ENCODE measurements around the gene CNNM2.
A peak's percentile ranks its signal among the peaks of the same experiment; 100 is the strongest.
"Not testable (repeated sequence)": the region's sequence is repeated elsewhere in the genome, so short reads cannot be mapped to it uniquely, and the experiment has no call there.

CNNM2 gene

DNA sequence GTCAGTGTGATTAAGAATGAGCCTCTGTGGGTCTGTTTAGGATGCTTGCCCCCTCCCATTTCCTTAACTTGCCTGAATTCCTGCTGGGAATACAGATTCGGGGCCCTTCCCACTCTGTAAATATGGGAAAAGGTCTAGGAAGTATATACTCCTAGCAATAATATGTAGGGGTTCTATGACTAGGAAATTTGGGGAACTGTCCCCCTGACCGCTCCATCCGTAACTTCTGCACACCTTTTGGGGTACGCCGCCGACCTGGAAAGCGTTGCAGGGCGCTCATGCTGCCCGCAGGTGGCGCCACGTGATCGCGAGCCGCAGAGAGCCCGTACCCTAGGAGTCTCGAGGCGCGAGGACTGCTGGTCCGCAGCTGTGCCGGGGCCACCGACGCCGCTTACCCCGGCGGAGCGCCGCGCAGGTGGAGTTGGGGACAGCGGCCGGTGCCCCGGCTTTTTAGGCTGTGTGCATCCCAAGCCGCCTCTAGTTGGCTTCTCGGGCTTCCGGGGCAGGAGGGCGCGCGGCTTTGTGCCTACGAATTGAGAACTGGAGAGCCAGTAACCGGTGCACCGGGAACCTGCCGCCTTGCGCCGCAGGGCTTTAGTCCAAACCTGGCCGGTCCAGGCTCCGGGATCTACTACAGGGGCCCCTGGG, 656 bp upstream of the CNNM2 start:
- H3K36me3 Mint-ChIP-seq = no peaks in the 10 kb centered on the region
- peak; percentile 75 for ATAC-seq
- H3K27me3 Mint-ChIP-seq = peaks cover 28% of the 10 kb centered on the region
- no peaks in the 10 kb centered on the region for H3K9me3 Mint-ChIP-seq
- H3K4me3 Mint-ChIP-seq = peak overlapping the region; percentile 93
- peak overlapping the region; percentile 93 for H3K27ac Mint-ChIP-seq
- H3K4me1 Mint-ChIP-seq = peaks cover 48% of the 10 kb centered on the region

DNA sequence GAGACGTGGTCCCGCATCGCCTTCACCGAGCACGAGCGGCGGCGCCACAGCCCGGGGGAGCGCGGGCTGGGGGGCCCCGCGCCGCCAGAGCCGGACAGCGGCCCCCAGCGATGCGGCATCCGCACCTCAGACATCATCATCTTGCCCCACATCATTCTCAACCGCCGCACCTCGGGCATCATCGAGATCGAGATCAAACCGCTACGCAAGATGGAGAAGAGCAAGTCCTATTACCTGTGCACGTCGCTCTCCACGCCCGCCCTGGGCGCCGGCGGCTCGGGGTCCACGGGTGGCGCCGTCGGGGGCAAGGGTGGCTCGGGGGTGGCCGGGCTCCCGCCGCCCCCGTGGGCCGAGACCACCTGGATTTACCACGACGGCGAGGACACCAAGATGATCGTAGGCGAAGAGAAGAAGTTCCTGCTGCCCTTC, 737 bp downstream of the CNNM2 start:
- Mint-ChIP-seq H3K27me3 (peaks cover 23% of the 10 kb centered on the region), H3K4me1 (peaks cover 62% of the 10 kb centered on the region), H3K4me3 (peak overlapping the region; percentile 93), H3K27ac (peak overlapping the region; percentile 93), H3K9me3 (no peaks in the 10 kb centered on the region), H3K36me3 (no peaks in the 10 kb centered on the region)
- no peak for ATAC-seq

DNA sequence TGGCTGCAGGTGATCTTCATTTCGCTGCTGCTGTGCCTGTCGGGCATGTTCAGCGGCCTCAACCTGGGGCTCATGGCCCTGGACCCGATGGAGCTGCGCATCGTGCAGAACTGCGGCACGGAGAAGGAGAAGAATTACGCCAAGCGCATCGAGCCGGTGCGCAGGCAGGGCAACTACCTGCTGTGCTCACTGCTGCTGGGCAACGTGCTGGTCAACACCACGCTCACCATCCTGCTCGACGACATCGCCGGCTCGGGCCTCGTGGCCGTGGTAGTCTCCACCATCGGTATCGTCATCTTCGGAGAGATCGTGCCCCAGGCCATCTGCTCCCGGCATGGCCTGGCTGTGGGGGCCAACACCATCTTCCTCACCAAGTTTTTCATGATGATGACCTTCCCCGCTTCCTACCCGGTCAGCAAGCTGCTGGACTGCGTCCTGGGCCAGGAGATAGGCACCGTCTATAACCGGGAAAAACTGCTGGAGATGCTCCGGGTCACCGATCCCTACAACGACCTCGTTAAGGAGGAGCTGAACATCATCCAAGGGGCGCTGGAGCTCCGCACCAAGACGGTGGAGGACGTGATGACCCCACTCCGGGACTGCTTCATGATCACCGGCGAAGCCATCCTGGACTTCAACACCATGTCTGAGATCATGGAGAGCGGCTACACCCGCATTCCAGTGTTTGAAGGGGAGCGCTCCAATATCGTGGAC, 1.3 kb downstream of the CNNM2 start:
- peak overlapping the region; percentile 93 for H3K27ac Mint-ChIP-seq
- H3K9me3 Mint-ChIP-seq = no peaks in the 10 kb centered on the region
- no peak for ATAC-seq
- no peaks in the 10 kb centered on the region for H3K36me3 Mint-ChIP-seq
- H3K4me1 Mint-ChIP-seq = peaks cover 62% of the 10 kb centered on the region
- peak overlapping the region; percentile 93 for H3K4me3 Mint-ChIP-seq
- H3K27me3 Mint-ChIP-seq = peaks cover 17% of the 10 kb centered on the region

DNA sequence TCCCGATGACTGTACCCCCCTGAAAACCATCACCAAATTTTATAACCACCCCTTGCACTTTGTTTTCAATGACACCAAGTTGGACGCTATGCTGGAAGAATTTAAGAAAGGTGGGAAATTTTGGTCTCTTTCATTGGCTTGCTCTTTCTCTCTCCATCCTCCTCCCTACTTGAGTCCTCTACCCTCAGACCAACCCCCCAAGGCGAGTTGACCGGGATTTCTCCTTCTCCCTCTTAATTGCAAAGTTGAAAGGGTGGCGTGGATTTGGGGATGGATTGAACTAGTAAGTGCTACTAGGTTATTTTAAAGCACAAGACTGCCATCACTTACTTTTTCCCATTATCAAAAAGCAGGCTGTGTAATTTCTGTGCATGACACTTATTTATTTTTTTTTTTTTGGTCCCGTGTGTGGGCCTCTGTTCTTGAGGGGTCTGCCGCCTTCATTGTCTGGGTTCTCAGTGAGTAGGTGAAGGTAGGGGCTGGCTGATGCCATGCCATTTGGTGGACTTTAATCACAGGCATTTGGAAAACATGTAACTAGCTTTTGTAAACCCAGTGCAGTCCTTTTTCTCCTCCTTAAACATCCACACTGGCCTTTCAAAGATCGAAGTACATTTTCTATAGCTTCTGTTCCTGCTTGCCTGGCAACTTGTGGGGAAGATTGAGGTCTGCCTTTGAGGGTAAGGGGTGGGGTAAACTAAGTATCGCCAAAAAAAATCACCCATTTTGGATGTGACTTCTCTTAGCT, 2.1 kb downstream of the CNNM2 start:
- Mint-ChIP-seq H3K4me3 (peak overlapping the region; percentile 93), H3K27ac (peak overlapping the region; percentile 93), H3K4me1 (peaks cover 62% of the 10 kb centered on the region), H3K9me3 (no peaks in the 10 kb centered on the region), H3K27me3 (peaks cover 10% of the 10 kb centered on the region), H3K36me3 (no peaks in the 10 kb centered on the region)
- no peak for ATAC-seq

DNA sequence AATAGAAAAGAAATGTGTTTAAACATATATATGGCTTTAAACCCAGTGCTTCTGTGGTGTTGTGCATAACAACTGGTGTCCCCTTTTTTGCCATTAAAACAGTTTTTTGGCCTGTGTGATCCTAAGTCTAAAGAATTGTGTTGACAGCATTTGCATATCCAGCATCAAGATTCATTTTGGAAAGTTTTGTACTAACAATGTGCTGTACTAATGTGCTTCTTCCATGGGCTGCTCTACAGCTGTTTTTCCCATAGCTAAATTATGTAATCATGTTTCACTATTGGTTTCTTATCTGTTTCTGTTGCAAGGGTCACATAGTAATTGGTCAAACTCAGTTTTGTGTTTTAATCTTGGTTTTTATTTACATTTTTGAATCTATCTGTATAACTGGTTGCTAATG, 5.5 kb downstream of the CNNM2 start:
- H3K9me3 Mint-ChIP-seq = no peaks in the 10 kb centered on the region
- ATAC-seq = no peak
- H3K27ac Mint-ChIP-seq = no peak overlapping the region
- H3K4me3 Mint-ChIP-seq = no peak overlapping the region
- no peaks in the 10 kb centered on the region for H3K27me3 Mint-ChIP-seq
- H3K4me1 Mint-ChIP-seq = peaks cover 58% of the 10 kb centered on the region
- H3K36me3 Mint-ChIP-seq = peaks cover 7% of the 10 kb centered on the region

DNA sequence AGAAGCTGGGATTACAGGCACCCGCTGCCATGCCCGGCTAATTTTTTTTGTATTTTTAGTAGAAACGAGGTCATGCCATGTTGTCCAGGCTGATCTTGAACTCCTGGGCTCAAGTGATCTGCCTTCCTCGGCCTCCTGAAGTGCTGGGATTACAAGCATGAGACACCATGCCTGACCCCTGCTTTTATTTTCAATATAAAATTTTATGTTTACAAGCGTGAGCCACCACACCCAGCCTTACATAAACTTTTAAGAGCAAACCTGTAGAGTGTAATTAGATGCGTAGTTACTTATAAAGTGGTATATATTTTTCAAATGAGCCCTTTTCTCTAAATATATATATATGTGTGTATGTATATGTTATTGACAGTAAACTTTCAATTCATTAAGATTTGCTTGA, 8.7 kb downstream of the CNNM2 start:
- no peak for ATAC-seq
- Mint-ChIP-seq H3K27ac (no peak overlapping the region), H3K4me1 (peaks cover 28% of the 10 kb centered on the region), H3K9me3 (no peaks in the 10 kb centered on the region), H3K36me3 (peaks cover 10% of the 10 kb centered on the region), H3K4me3 (no peak overlapping the region), H3K27me3 (no peaks in the 10 kb centered on the region)

DNA sequence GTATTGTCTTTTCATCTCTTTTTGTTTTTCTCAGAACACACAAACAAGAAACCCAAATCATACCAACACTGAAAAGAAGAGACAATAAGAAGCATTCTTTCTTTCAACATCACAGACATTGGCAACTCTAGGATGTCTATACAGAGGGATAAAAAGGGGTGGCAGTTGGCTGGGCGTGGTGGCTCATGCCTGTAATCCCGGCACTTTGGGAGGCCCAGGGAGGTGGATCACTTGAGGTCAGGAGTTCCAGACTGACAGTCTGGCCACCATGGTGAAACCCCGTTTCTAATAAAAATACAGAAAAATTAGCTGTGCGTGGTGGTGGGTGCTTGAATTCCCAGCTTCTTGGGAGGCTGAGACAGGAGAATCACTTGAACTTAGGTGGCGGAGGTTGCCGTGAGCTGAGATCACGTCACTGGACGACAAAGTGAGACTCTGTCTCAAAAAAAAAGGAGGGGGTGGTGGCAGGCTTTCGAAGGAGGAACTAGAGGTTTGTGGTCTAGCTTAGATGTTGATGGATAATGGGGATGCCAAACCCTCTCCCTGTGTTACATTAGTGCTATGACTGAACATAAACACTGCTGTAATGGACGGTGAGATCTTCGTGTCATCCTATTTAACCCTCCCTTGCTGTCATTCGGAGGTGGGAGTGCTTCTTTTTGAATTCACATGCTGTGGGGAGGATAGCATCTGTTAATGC, 9.4 kb downstream of the CNNM2 start:
- Mint-ChIP-seq H3K4me3 (no peak overlapping the region), H3K9me3 (no peaks in the 10 kb centered on the region), H3K36me3 (peaks cover 17% of the 10 kb centered on the region), H3K27ac (no peak overlapping the region), H3K27me3 (no peaks in the 10 kb centered on the region), H3K4me1 (peaks cover 22% of the 10 kb centered on the region)
- ATAC-seq = peak; percentile 58

DNA sequence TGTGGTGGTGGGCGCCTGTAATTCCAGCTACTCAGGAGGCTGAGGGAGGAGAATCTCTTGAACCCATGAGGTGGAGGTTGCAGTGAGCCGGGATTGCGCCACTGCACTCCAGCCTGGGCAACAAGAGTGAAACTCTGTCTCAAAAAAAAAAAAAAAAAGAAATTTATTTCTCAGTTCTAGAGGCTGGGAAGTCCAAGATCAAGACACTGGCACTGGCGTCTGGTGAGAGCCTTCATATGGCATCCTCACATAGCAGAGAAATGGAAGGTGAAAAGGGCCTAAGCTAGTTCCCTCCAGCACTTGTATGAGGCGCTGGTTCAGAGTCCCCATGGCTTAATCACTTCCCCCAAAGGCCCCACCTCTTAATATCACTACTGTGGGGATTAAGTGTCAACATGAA, 10.3 kb downstream of the CNNM2 start:
- H3K27ac Mint-ChIP-seq, H3K4me3 Mint-ChIP-seq, ATAC-seq, H3K27me3 Mint-ChIP-seq, H3K9me3 Mint-ChIP-seq: not testable (repeated sequence)
- Mint-ChIP-seq H3K4me1 (peaks cover 12% of the 10 kb centered on the region), H3K36me3 (peaks cover 22% of the 10 kb centered on the region)

DNA sequence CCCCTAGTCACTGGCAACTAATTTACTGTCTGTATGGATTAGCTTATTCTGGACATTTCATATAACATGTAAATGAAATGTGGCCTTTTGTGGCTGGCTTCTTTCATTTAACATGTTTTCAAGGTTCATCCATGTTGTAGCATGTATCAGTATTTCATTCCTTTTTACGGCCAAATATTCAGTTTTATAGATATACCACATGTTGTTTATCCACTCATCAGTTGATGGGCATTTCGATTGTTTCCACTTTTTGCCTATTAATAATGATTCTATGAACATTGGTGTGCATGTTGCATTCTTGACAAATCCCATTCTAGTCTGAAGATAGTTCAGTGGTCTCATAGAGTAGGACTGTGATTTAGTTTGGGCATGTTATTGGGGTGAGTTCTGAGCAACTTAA, 12.6 kb downstream of the CNNM2 start:
- Mint-ChIP-seq H3K27me3 (no peaks in the 10 kb centered on the region), H3K9me3 (no peaks in the 10 kb centered on the region), H3K4me1 (peaks cover 7% of the 10 kb centered on the region), H3K27ac (no peak overlapping the region), H3K36me3 (peaks cover 22% of the 10 kb centered on the region), H3K4me3 (no peak overlapping the region)
- no peak for ATAC-seq

DNA sequence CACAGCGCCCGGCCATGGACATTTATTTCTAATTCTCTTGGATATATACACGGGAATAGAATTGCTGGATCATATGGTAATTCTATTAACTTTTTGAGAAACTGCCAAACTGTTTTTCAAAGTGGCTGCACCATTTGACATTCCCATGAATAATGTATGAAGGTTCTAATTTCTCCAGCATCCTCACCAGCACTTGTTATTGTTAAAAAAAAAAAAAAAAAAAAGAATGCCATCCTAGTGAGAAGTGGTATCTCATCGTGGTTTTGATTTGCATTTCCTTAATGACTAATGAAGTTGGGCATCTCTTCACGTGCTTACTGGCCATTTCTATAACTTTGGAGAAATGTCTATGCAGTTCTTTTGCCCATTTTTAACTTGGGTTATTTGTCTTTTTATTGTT, 13.5 kb downstream of the CNNM2 start:
- Mint-ChIP-seq H3K27me3 (no peaks in the 10 kb centered on the region), H3K4me3 (no peak overlapping the region), H3K36me3 (peaks cover 22% of the 10 kb centered on the region), H3K9me3 (no peaks in the 10 kb centered on the region), H3K27ac (no peak overlapping the region), H3K4me1 (peaks cover 7% of the 10 kb centered on the region)
- no peak for ATAC-seq

DNA sequence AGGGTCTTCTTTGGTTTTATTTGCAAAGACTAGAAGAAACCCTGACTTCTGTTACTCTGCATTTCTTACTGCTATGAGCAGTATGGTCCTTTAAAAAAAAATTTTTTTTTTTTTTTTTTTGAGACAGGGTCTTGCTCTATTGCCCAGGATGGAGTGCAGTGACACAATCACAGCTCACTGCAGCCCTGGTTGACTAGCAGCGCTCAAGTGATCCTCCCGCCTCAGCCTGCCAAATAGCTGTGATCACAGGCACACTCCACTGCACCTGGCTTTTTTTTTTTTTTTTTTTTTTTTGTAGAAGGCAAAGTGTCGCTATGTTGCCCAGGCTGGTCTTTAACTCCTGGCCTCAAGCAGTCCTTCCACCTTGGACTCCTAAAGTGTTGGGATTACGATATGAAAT, 17.4 kb downstream of the CNNM2 start:
- Mint-ChIP-seq H3K27me3 (no peaks in the 10 kb centered on the region), H3K4me1 (no peaks in the 10 kb centered on the region), H3K36me3 (peaks cover 19% of the 10 kb centered on the region), H3K4me3 (no peak overlapping the region), H3K27ac (no peak overlapping the region), H3K9me3 (no peaks in the 10 kb centered on the region)
- no peak for ATAC-seq

DNA sequence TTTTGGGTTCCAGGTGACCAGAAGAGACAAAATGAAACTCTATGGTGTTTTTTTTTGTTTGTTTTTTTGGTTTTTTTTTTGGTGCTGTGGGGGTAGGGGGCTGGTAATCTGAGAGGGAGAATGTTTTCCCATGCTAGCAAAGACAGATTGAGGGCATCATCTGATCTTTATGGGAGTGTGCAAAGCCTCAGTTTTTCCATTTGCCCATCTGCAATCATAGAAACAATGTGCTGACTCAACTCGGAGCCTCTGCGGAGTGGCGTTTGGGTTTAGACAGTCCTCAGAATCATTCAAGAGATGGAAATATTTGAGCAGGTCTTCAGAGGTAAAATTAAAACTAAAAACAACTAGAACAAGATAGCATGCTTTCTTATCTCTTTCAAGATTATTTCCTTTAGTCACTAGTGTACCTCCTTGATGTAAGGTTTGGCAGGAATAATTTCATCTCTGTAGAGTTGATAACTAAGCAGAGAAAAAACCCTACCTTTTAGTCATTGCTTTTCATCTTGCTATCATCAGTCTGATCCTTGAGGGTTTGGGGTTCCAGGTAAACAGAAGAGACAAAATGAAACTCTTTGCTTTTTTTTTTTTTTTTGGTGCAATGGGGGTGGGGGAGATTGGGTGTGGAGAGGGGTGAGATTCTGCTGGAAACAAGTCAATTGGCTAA, 18.0 kb downstream of the CNNM2 start:
- ATAC-seq = no peak
- Mint-ChIP-seq H3K4me3 (no peak overlapping the region), H3K27me3 (no peaks in the 10 kb centered on the region), H3K36me3 (peaks cover 19% of the 10 kb centered on the region), H3K4me1 (no peaks in the 10 kb centered on the region), H3K27ac (no peak overlapping the region), H3K9me3 (no peaks in the 10 kb centered on the region)

DNA sequence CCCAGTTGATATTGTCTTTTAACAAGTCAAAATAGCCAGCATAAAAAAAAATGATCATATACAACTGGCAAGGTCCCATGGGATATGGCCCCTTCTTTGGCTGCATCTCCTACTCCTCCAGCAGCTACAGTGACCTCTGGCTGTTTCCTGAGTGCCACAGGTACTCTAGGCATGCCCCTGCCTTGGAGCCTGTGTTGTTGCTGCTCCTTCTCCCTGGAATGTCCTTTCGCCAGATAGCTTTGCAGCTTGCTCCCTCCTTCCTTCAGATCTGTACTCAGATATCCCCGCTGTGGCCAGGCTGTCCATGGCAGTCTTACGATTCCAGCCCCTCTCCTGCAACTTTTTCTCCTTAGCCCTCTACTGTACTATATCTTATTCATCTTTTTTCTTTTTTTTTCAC, 23.3 kb downstream of the CNNM2 start:
- H3K27ac Mint-ChIP-seq = no peak overlapping the region
- no peaks in the 10 kb centered on the region for H3K27me3 Mint-ChIP-seq

DNA sequence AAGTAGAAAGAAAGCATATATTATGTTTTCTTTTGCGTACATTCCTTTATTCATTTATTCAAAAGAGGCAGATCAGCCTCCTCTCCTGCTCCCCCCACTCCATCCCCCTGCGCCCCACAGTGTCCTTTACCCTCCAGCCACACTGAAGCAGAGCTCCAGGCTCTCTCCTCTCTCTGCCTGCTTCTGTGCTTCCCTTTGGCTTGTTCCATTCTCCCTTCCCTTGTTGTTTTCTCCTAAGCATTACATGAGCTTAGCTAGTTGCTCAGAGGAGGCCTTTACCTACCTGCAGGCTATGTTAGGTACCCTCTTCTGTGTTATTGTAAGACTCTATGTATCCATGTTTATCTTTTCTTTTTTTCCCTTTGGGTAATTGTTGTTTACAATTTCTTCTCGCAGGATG, 27.4 kb downstream of the CNNM2 start:
- peaks cover 18% of the 10 kb centered on the region for H3K36me3 Mint-ChIP-seq
- peaks cover 23% of the 10 kb centered on the region for H3K4me1 Mint-ChIP-seq
- H3K27ac Mint-ChIP-seq = no peak overlapping the region
- H3K9me3 Mint-ChIP-seq = no peaks in the 10 kb centered on the region
- ATAC-seq = no peak
- H3K4me3 Mint-ChIP-seq = no peak overlapping the region
- no peaks in the 10 kb centered on the region for H3K27me3 Mint-ChIP-seq

More for the DNA sequence above, 23.3 kb downstream of the CNNM2 start:
- no peak for ATAC-seq
- peaks cover 23% of the 10 kb centered on the region for H3K36me3 Mint-ChIP-seq
- H3K9me3 Mint-ChIP-seq = no peaks in the 10 kb centered on the region
- no peak overlapping the region for H3K4me3 Mint-ChIP-seq
- peaks cover 23% of the 10 kb centered on the region for H3K4me1 Mint-ChIP-seq

DNA sequence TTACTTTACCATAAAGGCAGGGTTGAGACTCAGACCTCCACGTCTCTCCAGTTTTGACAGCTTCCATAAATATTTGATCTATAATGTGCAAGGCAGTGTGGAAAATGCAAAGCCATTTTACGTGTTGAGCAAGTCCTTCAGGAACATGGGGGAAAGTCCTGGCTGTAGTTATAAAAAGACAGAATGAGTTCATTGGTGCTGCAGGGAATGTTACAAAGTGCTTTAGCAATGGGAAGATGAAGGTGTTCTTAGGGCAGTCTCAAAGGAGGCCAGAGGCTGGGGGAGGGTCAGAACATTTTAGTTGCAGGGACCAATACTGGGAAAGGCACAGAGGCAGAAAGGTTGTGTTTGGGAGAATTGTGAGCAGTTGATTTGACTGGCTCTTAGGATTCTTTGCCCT, 27.9 kb downstream of the CNNM2 start:
- H3K27ac Mint-ChIP-seq = no peak overlapping the region

More for the DNA sequence above, 27.9 kb downstream of the CNNM2 start:
- ATAC-seq = no peak
- Mint-ChIP-seq H3K27me3 (no peaks in the 10 kb centered on the region), H3K36me3 (peaks cover 18% of the 10 kb centered on the region), H3K4me3 (no peak overlapping the region), H3K4me1 (peaks cover 23% of the 10 kb centered on the region), H3K9me3 (no peaks in the 10 kb centered on the region)

All from stimulated activated memory B cell treated with anti-CD40 and anti-IgM and Interleukin-4, amounts not matched to agents 10 μg/mL and 1 μg/mL and 100 μg/mL, for 72 hours (primary cell).